ENCODE results near the gene ADAMTSL3.
A peak's percentile ranks its signal among the peaks of the same experiment; 100 is the strongest.
"Not testable (repeated sequence)": the region's sequence is repeated elsewhere in the genome, so short reads cannot be mapped to it uniquely, and the experiment has no call there.

ADAMTSL3 gene

DNA sequence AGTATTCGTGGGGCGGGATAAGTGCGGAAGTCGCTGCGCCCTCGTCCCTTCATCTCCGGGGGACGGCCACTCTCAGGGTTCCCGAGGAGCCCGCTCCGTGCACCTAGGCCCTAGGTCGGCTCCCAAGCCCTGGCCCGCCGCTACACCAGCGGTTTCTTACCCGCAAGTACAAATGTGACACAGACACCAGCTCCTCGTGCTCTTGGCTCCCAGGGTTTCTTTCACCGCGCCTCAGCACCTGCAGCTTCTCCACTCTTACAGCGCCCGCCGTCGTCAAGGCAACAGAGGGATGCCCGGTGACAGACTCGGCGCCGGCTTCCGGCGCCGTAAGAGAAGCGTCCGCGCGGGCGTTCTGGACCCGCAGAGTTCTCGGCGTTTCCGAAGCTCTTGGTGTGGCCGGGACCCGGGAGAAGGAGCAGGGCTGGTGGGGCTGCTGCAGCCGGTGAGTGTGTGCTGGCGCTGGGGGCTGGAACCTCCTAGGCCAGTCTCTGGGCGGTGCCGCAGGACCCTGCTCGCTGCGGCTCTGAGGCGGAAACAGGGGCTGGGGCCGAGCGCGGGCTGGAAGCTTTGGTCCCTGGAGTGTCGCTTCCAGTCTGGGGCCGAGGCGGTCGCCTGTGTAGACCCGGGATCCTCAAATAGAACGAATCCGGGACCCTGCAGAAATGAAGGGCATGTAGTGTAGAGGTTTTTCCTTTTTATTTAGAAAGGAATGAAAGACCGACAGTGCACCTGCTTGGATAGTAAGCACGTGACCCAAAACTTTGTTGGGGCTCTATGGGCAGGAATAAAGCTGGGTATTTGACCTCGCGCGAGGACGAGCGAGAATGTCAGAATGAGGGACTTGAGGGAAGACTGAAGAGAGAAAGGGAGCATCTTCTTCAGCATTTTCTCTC, 426.2 kb downstream of the ADAMTSL3 start:
- peak in 2 of 3 donors; percentile 2 to 21 for DNase-seq (ENCODE audit: low read depth in 3 of 3, low spot score in 1 of 3)

DNA sequence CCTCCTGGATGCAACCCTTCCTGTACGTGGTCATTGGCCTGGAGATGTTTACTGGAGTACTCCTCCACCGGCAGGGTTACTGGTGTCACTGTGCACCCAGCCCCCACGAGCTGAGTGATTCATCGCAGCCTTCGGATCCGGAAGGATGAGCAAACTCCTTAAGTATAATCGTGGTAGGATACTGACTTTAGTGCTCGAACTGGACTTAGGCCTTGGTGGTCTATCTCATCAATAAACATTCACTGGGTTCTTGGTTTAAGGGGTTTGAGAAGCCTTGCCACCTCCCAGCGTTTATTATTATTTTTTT, 426.8 kb downstream of the ADAMTSL3 start:
- not testable (repeated sequence) for DNase-seq (ENCODE audit: low read depth in 3 of 3, low spot score in 1 of 3)

DNA sequence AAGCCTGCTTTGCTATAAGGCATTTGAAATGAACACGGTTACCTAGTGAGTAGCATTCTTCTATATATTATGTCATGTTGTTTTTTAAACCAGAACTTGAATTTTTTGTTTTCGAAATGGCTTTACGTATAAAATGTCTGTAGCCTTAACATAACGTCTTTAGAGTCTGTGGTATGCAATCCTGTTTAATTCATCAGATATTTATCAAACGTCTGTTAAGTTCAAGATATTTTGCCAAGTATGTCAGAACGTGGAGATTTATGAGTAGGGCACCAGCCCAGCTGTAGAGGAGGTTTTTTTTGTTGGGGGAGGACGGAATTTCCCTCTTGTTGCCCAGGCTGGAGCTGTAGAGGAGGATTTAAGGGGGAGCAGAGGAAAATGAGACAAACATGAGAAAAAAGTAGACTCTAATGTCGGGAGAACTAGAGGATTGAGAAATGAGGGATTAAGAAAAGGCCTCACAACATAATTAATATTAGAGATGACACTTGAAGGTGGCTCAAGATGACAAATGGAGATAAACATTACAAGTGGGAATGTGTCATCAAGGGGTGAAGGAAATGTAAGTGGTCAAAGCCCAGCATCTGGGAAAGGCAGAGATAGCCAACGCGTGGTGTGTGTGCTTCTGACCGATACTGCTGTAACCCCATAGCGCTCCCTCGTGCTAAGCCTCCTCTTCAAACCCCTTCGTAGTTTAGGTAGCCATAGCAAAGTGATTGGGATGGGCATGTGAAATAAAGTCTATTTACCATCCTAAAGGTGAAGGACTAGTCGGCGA, 427.7 kb downstream of the ADAMTSL3 start:
- DNase-seq (ENCODE audit: low read depth in 3 of 3, low spot score in 1 of 3), result no peak

DNA sequence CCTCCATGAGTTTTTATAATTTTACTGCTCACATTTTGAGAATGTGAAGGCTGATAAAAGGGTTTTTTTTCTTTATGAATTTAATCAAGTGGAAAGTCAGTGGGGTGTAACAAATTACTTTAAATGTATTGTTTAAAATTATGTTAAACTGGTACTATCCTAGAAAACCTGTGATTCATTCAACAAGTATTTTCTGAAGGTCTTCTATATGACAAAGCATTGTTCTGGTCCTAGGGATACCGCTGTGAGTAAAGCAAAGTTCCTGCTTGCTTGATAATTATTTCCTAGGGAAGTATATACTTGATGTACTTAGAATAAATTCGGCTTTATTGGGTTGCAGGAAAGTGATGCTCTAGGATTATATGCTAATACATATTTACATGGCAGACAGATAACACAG, 428.8 kb downstream of the ADAMTSL3 start:
- DNase-seq (ENCODE audit: low read depth in 3 of 3, low spot score in 1 of 3), result no peak

DNA sequence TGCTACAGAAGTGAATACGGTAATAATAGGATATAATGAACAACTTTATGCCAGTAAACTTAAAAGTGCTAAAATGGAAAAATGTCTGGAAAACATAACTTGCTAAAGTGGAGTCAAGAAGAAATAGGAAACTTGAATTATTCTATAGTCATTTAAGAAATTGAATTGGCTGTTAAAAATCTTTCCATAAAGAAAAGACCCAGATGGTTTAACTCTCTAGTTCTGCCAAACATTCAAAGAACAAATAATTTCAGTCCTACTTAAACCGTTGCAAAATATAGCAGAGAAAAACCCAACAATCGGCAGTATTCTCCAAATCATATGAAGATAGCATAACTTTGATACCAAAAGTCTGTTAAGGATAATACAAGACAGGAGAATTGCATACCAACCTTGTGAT, 432.1 kb downstream of the ADAMTSL3 start:
- not testable (repeated sequence) for DNase-seq (ENCODE audit: low read depth in 3 of 3, low spot score in 1 of 3)
